GM19238 (cell line): ENCODE measurements around the gene NEXMIF.
"Not testable (repeated sequence)": the region's sequence is repeated elsewhere in the genome, so short reads cannot be mapped to it uniquely, and the experiment has no call there.

Source experiments
- DNase-seq: peaks from one replicate; pipeline ENCODE4 v3.0.0; 2011; ENCODE audit warnings: low spot score; ENCODE audit not compliant: insufficient read length

NEXMIF gene

DNA sequence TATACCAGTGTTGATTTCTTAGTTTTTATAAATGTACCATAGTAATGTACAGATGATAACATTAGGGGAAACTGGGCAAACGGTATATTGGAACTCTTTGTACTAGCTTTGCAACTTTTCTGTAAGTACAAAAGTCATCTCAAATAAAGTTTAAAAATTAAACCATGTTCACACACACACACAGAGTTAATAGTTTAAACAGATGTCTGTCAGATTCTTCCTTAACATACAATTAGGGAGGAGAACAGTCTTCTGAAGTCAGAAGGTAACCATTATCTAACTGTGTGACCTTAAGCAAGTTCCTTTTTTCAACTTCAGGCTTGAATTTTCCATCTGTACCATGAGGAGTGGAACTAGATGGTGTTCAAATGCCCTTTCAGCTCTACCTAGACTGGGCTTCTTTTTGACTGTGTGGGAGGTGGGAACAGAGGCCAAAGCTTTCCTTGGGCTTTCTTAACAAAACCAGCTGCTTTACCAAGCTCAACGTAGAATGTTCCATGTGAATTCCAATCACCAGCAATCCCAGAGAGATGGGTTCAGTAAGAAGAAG, 127.8 kb downstream of the NEXMIF start:
- DNase-seq, result no peak

DNA sequence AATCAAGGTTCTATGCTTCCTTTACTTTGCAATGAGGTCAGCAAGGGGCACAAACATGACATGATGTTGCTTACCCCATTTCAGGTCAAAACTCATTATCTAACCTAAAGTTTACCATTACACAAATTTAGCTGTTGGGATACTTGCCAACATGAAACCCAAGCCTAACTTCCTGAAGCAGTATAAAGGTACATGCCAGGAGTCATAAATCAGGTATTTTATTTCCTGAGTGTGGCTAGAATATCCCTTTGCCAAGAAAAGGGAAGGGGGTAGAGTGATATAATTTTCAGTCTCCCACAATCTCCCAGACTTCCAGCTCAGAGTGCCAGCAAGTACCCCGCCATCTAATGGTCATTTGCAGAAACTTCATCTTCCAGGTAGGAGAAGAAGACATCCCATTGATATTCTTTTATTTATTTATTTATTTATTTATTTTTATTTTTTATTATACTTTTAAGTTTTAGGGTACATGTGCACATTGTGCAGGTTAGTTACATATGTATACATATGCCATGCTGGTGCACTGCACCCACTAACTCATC, 136.6 kb downstream of the NEXMIF start:
- DNase-seq, result no peak

DNA sequence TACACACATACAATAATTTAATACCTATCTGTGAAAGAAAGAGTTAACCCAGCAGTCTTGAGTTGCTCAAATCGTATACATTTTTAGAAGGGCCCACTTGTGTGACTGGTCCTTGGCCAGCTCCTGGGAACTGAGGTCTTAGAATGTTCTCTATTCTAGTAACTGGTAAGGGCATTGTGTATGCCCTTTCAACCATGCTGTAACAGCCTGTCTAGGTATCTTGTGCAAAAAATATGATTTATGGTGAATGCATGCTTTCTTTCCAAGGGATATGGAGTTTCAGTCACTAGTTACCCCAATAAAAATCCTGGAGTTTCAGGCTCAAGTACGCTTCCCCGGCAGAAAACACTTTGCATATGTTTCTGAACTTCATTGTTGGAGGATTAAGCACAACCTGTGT, 140.6 kb downstream of the NEXMIF start:
- no peak for DNase-seq

DNA sequence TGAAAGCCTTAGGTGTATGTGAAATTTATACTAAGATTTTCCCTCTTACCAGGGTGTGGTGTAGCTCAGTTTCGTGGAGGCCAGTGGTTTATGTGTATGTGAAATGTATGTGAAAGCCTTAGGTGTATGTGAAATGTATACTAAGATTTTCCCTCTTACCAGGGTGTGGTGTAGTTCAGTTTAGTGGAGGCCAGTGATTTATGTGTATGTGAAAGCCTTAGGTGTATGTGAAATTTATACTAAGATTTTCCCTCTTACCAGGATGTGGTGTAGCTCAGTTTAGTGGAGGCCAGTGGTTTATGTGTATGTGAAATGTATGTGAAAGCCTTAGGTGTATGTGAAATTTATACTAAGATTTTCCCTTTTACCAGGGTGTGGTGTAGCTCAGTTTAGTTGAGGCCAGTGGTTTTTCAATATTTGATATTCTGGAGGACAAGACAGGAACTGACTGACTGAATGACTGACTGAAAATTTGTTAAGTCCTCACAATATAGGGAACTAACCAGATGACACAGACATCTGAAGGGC, 143.7 kb downstream of the NEXMIF start:
- DNase-seq, result no peak

DNA sequence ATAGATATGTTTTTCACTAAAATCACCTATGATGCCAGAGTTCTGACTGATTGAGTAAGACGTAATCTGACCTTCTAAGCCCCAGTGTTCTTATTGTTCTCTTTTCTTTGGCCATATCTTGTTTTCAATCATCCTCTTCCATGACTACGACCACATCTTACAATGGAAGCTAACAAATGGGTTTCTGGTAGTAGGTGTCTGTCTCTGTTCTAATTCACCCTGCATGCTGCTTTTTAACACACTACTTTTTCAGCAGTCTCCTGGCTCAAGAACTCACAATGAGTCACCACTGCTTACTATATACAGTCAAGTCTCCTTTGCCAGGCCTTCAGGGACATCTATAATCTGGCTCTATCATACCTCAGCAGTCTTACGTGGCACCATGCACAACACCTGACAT, 146.1 kb downstream of the NEXMIF start:
- DNase-seq, result no peak

DNA sequence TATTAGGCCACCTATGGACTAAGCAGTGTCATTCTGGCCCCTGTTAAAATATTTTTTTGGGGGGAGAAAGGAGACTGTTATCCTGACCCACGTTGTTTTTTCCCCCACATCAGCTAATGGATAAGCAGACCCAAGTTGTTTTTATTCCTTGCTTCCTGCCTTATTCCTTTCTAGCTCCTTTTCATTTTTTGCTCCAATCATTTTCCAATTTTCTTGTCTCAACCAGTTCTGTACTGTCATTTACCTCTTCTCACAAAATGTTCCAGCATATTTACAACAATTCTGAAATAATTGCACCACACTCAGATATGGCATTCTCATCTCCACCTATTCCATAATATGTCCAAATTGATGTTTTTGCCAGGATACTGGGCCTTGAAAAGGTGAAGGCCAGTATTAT, 150.3 kb downstream of the NEXMIF start:
- no peak for DNase-seq

DNA sequence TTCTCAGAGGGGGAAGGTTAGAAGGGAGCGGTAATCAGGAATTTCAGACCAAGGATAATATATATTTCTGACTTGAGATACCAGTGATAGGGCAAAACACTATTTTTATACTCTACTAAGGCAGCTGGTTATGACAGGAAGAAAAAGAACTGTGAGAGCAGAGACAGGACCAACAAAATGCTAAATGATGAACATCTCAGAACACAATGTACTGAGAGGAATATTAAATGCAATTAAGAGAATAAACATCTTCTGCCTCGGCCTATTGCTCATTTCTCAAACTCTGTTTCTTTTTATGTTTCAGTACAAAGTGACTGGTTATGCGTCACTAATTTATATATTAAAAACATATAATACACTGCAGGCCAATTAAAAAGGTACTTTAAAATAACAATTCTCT, 188.8 kb downstream of the NEXMIF start:
- no peak for DNase-seq

DNA sequence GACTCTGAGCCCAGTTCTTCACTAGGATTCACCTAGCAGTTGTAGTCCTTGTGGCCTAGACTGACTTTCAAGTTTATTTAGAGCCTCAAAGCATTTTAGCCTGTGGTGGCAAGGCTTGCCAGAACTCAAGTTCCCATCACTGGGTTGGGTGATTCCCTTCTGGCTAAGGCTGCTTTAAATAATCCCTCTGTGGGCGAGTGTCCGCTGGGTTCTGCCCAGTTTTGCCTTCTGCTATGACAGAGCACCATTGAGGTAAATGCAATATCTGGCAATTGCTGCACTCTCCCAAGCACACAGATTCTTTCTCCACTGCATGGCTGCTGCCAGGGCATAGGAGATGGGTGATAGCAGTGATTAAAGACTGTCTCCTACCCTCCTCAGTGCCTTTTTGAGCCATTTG, 220.0 kb downstream of the NEXMIF start:
- no peak for DNase-seq

DNA sequence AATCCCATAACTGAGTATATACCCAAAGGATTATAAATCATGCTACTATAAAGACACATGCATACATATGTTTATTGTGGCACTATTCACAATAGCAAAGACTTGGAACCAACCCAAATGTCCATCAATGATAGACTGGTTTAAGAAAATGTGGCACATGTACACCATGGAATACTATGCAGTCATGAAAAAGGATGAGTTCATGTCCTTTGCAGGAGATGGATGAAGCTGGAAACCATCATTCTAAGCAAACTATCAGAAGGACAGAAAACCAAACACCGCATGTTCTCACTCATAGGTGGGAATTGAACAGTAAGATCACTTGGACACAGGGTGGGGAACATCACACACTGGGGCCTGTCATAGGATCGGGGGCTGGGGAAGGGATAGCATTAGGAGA, 223.9 kb downstream of the NEXMIF start:
- not testable (repeated sequence) for DNase-seq

DNA sequence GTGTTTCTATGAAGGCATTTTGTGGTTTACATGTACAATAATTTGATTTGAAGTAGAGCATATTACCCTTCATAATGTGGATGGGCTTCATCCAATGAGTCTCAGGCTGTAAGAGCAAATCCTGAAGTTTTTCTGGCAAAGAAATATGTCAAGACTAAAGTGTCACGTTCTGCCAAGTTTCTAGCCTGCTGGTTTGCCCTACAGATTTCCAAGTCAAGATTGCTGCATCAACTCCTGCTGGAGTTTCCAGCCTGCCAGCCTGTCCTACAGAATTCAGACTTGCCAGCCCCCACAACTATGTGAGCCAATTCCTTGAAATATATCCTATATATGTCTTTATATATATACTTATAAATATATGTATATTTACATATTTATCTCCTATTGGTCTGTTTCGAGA, 240.8 kb downstream of the NEXMIF start:
- DNase-seq, result no peak
